HEK293 (cell line): ENCODE data around the gene AAK1.

Experiments used
- CTCF ChIA-PET: fragments of 350-600 bp; formaldehyde crosslinking; extraction: SDS; loops from one replicate; lab custom pipeline; 2021; ENCODE audit warnings: antibody characterized with exemption; lab: Yijun Ruan, JAX
- POLR2A ChIA-PET: fragments of 300-600 bp; formaldehyde crosslinking; extraction: SDS; loops from one replicate; lab custom pipeline; 2020; ENCODE audit warnings: antibody characterized with exemption, inconsistent platforms; lab: Yijun Ruan, JAX
- H3K27ac ChIP-seq: fragments of 200-500 bp; sonication (Bioruptor generic); 2 replicates; pipeline ENCODE4 v1.5.1; 2014; ENCODE audit warnings: low read depth, low read length, control low read depth, inconsistent platforms; ENCODE audit errors: extremely low read depth
- H3K36me3 ChIP-seq, 2 experiments: fragments of 200-500 bp in 1 of 2; sonication (Bioruptor generic) in 1 of 2; 1 replicate in 1 of 2; 2 replicates in 1 of 2; pipeline ENCODE4 v1.5.1; 2014 to 2017; ENCODE audit warnings: inconsistent platforms in 2 of 2, low read length in 2 of 2; ENCODE audit not compliant: control insufficient read depth in 2 of 2, insufficient read depth in 1 of 2
- H3K4me1 ChIP-seq: fragments of 200-500 bp; sonication (Bioruptor generic); 2 replicates; pipeline ENCODE4 v1.5.1; 2014; ENCODE audit warnings: mild to moderate bottlenecking, low read length, inconsistent platforms; ENCODE audit not compliant: control insufficient read depth, insufficient read depth
- H3K4me3 ChIP-seq: 2 replicates; pipeline ENCODE4 v1.5.1; 2011; ENCODE audit warnings: low read depth, mild to moderate bottlenecking, control low read depth, low read length, moderate library complexity
- H3K9me3 ChIP-seq: fragments of 200-500 bp; sonication (Bioruptor generic); 2 replicates; pipeline ENCODE4 v1.5.1; 2014; ENCODE audit warnings: low read depth, low read length, inconsistent platforms; ENCODE audit not compliant: control insufficient read depth, insufficient read depth
- AEBP2 ChIP-seq: fragments of 450-650 bp; formaldehyde crosslinking; IDR thresholded peaks from 2 replicates; pipeline ENCODE4 v1.5.1; 2016; ENCODE audit warnings: missing biosample characterization, missing genetic modification characterization, borderline replicate concordance
- ATF2 ChIP-seq: fragments of 450-650 bp; formaldehyde crosslinking; IDR thresholded peaks from 2 replicates; pipeline ENCODE4 v1.5.1; 2016; ENCODE audit warnings: missing biosample characterization, missing genetic modification characterization, low read depth
- GLIS1 ChIP-seq: fragments of 450-650 bp; formaldehyde crosslinking; IDR thresholded peaks from 2 replicates; pipeline ENCODE4 v1.5.1; 2016; ENCODE audit warnings: missing biosample characterization, missing genetic modification characterization
- SCRT1 ChIP-seq: fragments of 450-650 bp; formaldehyde crosslinking; IDR thresholded peaks from 2 replicates; pipeline ENCODE4 v1.5.1; 2016; ENCODE audit warnings: missing biosample characterization, missing genetic modification characterization, borderline replicate concordance
- ZBTB17 ChIP-seq: fragments of 450-650 bp; formaldehyde crosslinking; IDR thresholded peaks from 2 replicates; pipeline ENCODE4 v1.5.1; 2016; ENCODE audit warnings: missing biosample characterization, missing genetic modification characterization
- ZFP3 ChIP-seq: fragments of 450-650 bp; formaldehyde crosslinking; IDR thresholded peaks from 2 replicates; pipeline ENCODE4 v1.5.1; 2016; ENCODE audit warnings: low read depth, missing biosample characterization, missing genetic modification characterization
- ZNF148 ChIP-seq: fragments of 450-650 bp; formaldehyde crosslinking; IDR thresholded peaks from 2 replicates; pipeline ENCODE4 v1.5.0; 2017; ENCODE audit warnings: missing biosample characterization, missing genetic modification characterization, borderline replicate concordance
- ZNF239 ChIP-seq: fragments of 450-650 bp; formaldehyde crosslinking; IDR thresholded peaks from 2 replicates; pipeline ENCODE4 v1.5.1; 2016; ENCODE audit warnings: missing biosample characterization, missing genetic modification characterization
- ZNF37A ChIP-seq: fragments of 450-650 bp; IDR thresholded peaks from 2 replicates; pipeline ENCODE4 v1.5.1; 2018; ENCODE audit warnings: missing biosample characterization, missing genetic modification characterization
- ZNF629 ChIP-seq: fragments of 450-650 bp; formaldehyde crosslinking; IDR thresholded peaks from 2 replicates; pipeline ENCODE4 v1.5.1; 2017; ENCODE audit warnings: missing biosample characterization, missing genetic modification characterization
- ZXDB ChIP-seq: fragments of 450-650 bp; formaldehyde crosslinking; IDR thresholded peaks from 2 replicates; pipeline ENCODE4 v1.5.1; 2016; ENCODE audit warnings: missing biosample characterization, missing genetic modification characterization
- TF ChIP-seq, protein P1 (sequence below): fragments of 450-650 bp; formaldehyde crosslinking; IDR thresholded peaks from 2 replicates; pipeline ENCODE4 v1.5.1; 2016; ENCODE audit warnings: missing biosample characterization, missing genetic modification characterization
- TF ChIP-seq, protein P2 (sequence below): fragments of 450-650 bp; formaldehyde crosslinking; IDR thresholded peaks from 2 replicates; pipeline ENCODE4 v1.5.1; 2016; ENCODE audit warnings: missing biosample characterization, missing genetic modification characterization

The AAK1 gene

GRCh38 chr2:69683170-69683971 is 39.8 kb upstream of the AAK1 start (continued):
- TF ChIP-seq, protein P1, sequence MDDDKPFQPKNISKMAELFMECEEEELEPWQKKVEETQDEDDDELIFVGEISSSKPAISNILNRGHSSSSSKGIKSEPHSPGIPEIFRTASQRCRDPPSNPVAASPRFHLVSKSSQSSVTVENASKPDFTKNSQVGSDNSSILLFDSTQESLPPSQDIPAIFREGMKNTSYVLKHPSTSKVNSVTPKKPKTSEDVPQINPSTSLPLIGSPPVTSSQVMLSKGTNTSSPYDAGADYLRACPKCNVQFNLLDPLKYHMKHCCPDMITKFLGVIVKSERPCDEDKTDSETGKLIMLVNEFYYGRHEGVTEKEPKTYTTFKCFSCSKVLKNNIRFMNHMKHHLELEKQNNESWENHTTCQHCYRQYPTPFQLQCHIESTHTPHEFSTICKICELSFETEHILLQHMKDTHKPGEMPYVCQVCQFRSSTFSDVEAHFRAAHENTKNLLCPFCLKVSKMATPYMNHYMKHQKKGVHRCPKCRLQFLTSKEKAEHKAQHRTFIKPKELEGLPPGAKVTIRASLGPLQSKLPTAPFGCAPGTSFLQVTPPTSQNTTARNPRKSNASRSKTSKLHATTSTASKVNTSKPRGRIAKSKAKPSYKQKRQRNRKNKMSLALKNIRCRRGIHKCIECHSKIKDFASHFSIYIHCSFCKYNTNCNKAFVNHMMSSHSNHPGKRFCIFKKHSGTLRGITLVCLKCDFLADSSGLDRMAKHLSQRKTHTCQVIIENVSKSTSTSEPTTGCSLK (tag by site-specific recombination): no peak
- TF ChIP-seq ZNF148: no peak
- 0 out of 2 replicates have a peak, but pooled peaks have one; percentile 15 for TF ChIP-seq ZXDB (tag by site-specific recombination)
- TF ChIP-seq ZNF629 (tag by site-specific recombination): peak; percentile 82
- TF ChIP-seq AEBP2 (tag by site-specific recombination): no peak
- no peak for TF ChIP-seq ZFP3
- TF ChIP-seq GLIS1 (tag by site-specific recombination): peak; percentile 27; the same call in 1 of the 2 replicates
- no peak for TF ChIP-seq ZNF239 (tag by site-specific recombination)
- TF ChIP-seq SCRT1: no peak
- TF ChIP-seq, protein P2, sequence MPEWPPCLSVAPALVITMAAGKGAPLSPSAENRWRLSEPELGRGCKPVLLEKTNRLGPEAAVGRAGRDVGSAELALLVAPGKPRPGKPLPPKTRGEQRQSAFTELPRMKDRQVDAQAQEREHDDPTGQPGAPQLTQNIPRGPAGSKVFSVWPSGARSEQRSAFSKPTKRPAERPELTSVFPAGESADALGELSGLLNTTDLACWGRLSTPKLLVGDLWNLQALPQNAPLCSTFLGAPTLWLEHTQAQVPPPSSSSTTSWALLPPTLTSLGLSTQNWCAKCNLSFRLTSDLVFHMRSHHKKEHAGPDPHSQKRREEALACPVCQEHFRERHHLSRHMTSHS (tag by site-specific recombination): no peak
- TF ChIP-seq ZBTB17: peak; percentile 52; the same call in 1 of the 2 replicates

GRCh38 chr2:69682525-69682924 is 39.0 kb upstream of the AAK1 start:
- no peaks in the 10 kb centered on the region for H3K36me3 ChIP-seq
- H3K4me1 ChIP-seq: 0 out of 2 replicates have a peak, but pooled peaks cover 4% of the 10 kb centered on the region
- ChIA-PET POLR2A (interaction anchor here (0.7 to 1.7 kb wide), 4 partner anchors 39 to 509 kb away, joined by 3 to 9 read pairs (median 4); partner anchors contain the start of genes AAK1, C2orf42 and NFU1), CTCF (interaction anchor here (0.7 to 1.1 kb wide), 2 partner anchors 34 to 64 kb away, joined by 3 to 4 read pairs; no protein-coding TSS in a partner anchor)
- no peaks in the 10 kb centered on the region for H3K9me3 ChIP-seq
- TF ChIP-seq ZNF37A (tag by site-specific recombination) (no peak), ATF2 (peak; percentile 61; the same call in 1 of the 2 replicates)
- H3K27ac ChIP-seq: no peak overlapping the region
- no peak overlapping the region for H3K4me3 ChIP-seq
